ENCODE measurements around the gene REEP6. TPM values are rescaled to one million over a fixed set of nuclear protein-coding genes. Genes with fewer than 3 reads are reported as not detected.
A peak's percentile ranks its signal among the peaks of the same experiment; 100 is the strongest.

Gene REEP6
- total and polyA plus RNA-seq, 2 of the 8 experiments (the other 6 are each of a cell fraction or from before 2014, with no cell fraction given), result 12.6 to 20.7 TPM

- no peaks in the 10 kb centered on the region for H3K36me3 ChIP-seq (ENCODE audit: control insufficient read depth in 2 of 4, insufficient read depth in 4 of 4, low read length in 3 of 4)
- H3K27me3 ChIP-seq (replicated peaks in 1 of 4; ENCODE audit: control insufficient read depth in 3 of 4, extremely low read depth in 1 of 4, insufficient read depth in 3 of 4, low read length in 3 of 4), result peaks cover 3 to 17% (median 9%) of the 10 kb centered on the region in 4 experiments; a peak in 6 of 7 replicates
- no peak overlapping the region for H2AFZ ChIP-seq (ENCODE audit: low read length)
- peak overlapping the region; percentile 66 to 85 for H3K4me2 ChIP-seq (ENCODE audit: insufficient read depth in 1 of 2, low read depth in 2 of 2, low read length in 2 of 2)
- H3K79me1 ChIP-seq (ENCODE audit: low read depth, low read length), result no peaks in the 10 kb centered on the region
- 85% methylated on average over 12 of the region's 12 CpGs; no CpG with 5 or more reads in 1 of the 2 experiments for WGBS, 2 experiments (ENCODE audit: extremely low coverage in 1 of 2, insufficient coverage in 1 of 2, insufficient read length in 1 of 2, insufficient replicate concordance in 2 of 2, low coverage in 1 of 2, low lambda C conversion rate in 2 of 2, missing lambda C conversion rate in 1 of 2)
- no peak overlapping the region for H3K56ac ChIP-seq (replicated peaks; ENCODE audit: insufficient read length, low read depth, low read length)
- no peak overlapping the region for H3K9ac ChIP-seq (replicated peaks in 1 of 4; ENCODE audit: extremely low read depth in 1 of 4, low read depth in 3 of 4, low read length in 3 of 4)
- no peak overlapping the region for H2BK20ac ChIP-seq (ENCODE audit: low read length)
- H3K4me1 ChIP-seq (replicated peaks in 1 of 4; ENCODE audit: control insufficient read depth in 3 of 4, insufficient read depth in 4 of 4, low read length in 3 of 4), result peaks cover 0 to 5% (median 2%) of the 10 kb centered on the region in 4 experiments; a peak in 5 of 7 replicates
- H4K8ac ChIP-seq (ENCODE audit: extremely low read depth, insufficient read depth, low read length), result no peak overlapping the region
- H2BK15ac ChIP-seq (ENCODE audit: low read length), result no peak overlapping the region
- no peak overlapping the region for H3K27ac ChIP-seq (ENCODE audit: low read depth, low read length)
- no peak overlapping the region for H2AK5ac ChIP-seq (ENCODE audit: low read depth, low read length)
- H4K91ac ChIP-seq (replicated peaks; ENCODE audit: insufficient read length, low read length), result no peak overlapping the region
- H3K14ac ChIP-seq (ENCODE audit: insufficient read length), result no peak overlapping the region
- DNase-seq (ENCODE audit: low read depth in 1 of 2, low spot score in 2 of 2) (no peak), FAIRE-seq (no peak)
- POLR2A ChIA-PET (ENCODE audit: partially characterized antibody), result interaction anchor here (1.0 to 1.9 kb wide), 4 partner anchors 11 to 53 kb away, joined by 4 to 8 read pairs (median 6); no protein-coding TSS in a partner anchor
- H3K23me2 ChIP-seq (ENCODE audit: low read depth, low read length), result peaks cover 9% of the 10 kb centered on the region
- H3K18ac ChIP-seq (ENCODE audit: extremely low read depth, low read length), result no peak overlapping the region; the same call in 1 of the 2 replicates
- H2BK5ac ChIP-seq (ENCODE audit: low read depth, low read length), result no peak overlapping the region
- CTCF ChIA-PET (ENCODE audit: partially characterized antibody), result interaction anchor here (1.3 kb wide), 1 partner anchor 26 kb away, joined by 4 read pairs; no protein-coding TSS in a partner anchor
- peak overlapping the region; percentile 52 to 72 (median 58) for H3K4me3 ChIP-seq (ENCODE audit: extremely low read depth in 1 of 4, insufficient read depth in 2 of 4, low read depth in 3 of 4, low read length in 4 of 4)
- no peak overlapping the region for H3K4ac ChIP-seq (replicated peaks; ENCODE audit: insufficient read length, low read depth, low read length)
- H4K20me1 ChIP-seq (replicated peaks in 1 of 2; ENCODE audit: control insufficient read depth in 1 of 2, insufficient read depth in 2 of 2, low read length in 2 of 2), result peaks cover 0 to 5% of the 10 kb centered on the region in 2 experiments
- H3K23ac ChIP-seq (ENCODE audit: insufficient read length), result no peak overlapping the region
- H2BK120ac ChIP-seq (replicated peaks; ENCODE audit: low read depth, low read length), result no peak overlapping the region
- no peak overlapping the region for H4K5ac ChIP-seq (ENCODE audit: insufficient read length, low read depth, low read length)
- H3K9me3 ChIP-seq (ENCODE audit: insufficient read depth in 2 of 2, low read depth in 1 of 2, low read length in 1 of 2), result no peaks in the 10 kb centered on the region
- H2BK12ac ChIP-seq (ENCODE audit: low read depth, low read length), result no peak overlapping the region
- H3K79me2 ChIP-seq (ENCODE audit: control insufficient read depth in 1 of 2, insufficient read depth in 2 of 2, low read length in 2 of 2), result no peaks in the 10 kb centered on the region
- TF ChIP-seq CBX5 (IDR thresholded peaks at IDR 0.05; ENCODE audit: low read depth, low read length) (no peak), SIRT6 (IDR thresholded peaks at IDR 0.05; ENCODE audit: low read length) (no peak), EZH2 (IDR thresholded peaks at IDR 0.05; ENCODE audit: low read depth, low read length, severe bottlenecking) (no peak), CEBPB (IDR thresholded peaks at IDR 0.05; ENCODE audit: low read depth, low read length) (no peak), SIX5 (IDR thresholded peaks at IDR 0.05; ENCODE audit: low read depth, low read length) (no peak), CBX8 (IDR thresholded peaks at IDR 0.05; ENCODE audit: borderline replicate concordance, low read depth, low read length) (no peak), ZNF274 (IDR thresholded peaks at IDR 0.05; ENCODE audit: borderline replicate concordance, extremely low read depth, low read length) (no peak), SP1 (IDR thresholded peaks at IDR 0.05; ENCODE audit: low read depth, low read length) (no peak), CREB1 (IDR thresholded peaks at IDR 0.05) (no peak), MAFK (IDR thresholded peaks at IDR 0.05; ENCODE audit: low read depth, low read length) (no peak), PHF8 (conservative IDR thresholded peaks at IDR 0.05; ENCODE audit: low read depth, low read length) (no peak), RAD21 (IDR thresholded peaks at IDR 0.05 in 1 of 2, conservative IDR thresholded peaks at IDR 0.05 in 1 of 2; ENCODE audit: low read depth in 2 of 2, low read length in 2 of 2) (no peak)
- TF ChIP-seq, protein P1, sequence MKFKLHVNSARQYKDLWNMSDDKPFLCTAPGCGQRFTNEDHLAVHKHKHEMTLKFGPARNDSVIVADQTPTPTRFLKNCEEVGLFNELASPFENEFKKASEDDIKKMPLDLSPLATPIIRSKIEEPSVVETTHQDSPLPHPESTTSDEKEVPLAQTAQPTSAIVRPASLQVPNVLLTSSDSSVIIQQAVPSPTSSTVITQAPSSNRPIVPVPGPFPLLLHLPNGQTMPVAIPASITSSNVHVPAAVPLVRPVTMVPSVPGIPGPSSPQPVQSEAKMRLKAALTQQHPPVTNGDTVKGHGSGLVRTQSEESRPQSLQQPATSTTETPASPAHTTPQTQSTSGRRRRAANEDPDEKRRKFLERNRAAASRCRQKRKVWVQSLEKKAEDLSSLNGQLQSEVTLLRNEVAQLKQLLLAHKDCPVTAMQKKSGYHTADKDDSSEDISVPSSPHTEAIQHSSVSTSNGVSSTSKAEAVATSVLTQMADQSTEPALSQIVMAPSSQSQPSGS (IDR thresholded peaks at IDR 0.05; ENCODE audit: low read length), result no peak
These were observed 829 bp downstream of the REEP6 start for GRCh38 chr19:1491849-1492170.

Data from H1 (cell line).